GM23338 (cell line): ENCODE data around the gene FAM20C.

Source experiments
- CREB1 ChIP-seq: fragments of 250-450 bp; sonication (Bioruptor Pico); IDR thresholded peaks from 2 replicates; pipeline ENCODE4 v1.5.0; 2020; ENCODE audit warnings: low read depth, mild to moderate bottlenecking, moderate library complexity
- EZH2 ChIP-seq: fragments of 200-600 bp; sonication (generic); IDR thresholded peaks from one replicate; pipeline ENCODE4 v1.8.0; 2017; ENCODE audit warnings: antibody characterized with exemption, mild to moderate bottlenecking, low read depth; ENCODE audit not compliant: unreplicated experiment
- EZH2phosphoT487 ChIP-seq: fragments of 200-600 bp; sonication (generic); IDR thresholded peaks from one replicate; pipeline ENCODE4 v1.8.1; 2018; ENCODE audit warnings: antibody characterized with exemption; ENCODE audit not compliant: unreplicated experiment
- JUNB ChIP-seq: IDR thresholded peaks from one replicate; pipeline ENCODE4 v1.6.1; 2016; ENCODE audit warnings: antibody characterized with exemption; ENCODE audit not compliant: unreplicated experiment
- POLR2AphosphoS5 ChIP-seq: IDR thresholded peaks from 2 replicates; pipeline ENCODE4 v1.6.1; 2016; ENCODE audit warnings: antibody characterized with exemption, low read depth
- STAT1 ChIP-seq: IDR thresholded peaks from one replicate; pipeline ENCODE4 v1.6.1; 2016; ENCODE audit warnings: antibody characterized with exemption; ENCODE audit not compliant: unreplicated experiment
- ZNF114 ChIP-seq: fragments of 250-450 bp; sonication (Bioruptor Pico); IDR thresholded peaks from 2 replicates; pipeline ENCODE4 v1.5.0; 2020; ENCODE audit warnings: mild to moderate bottlenecking, moderate library complexity
- ZNF331 ChIP-seq: fragments of 250-450 bp; sonication (Bioruptor Pico); IDR thresholded peaks from 2 replicates; pipeline ENCODE4 v1.5.0; 2020; ENCODE audit warnings: low read depth, mild to moderate bottlenecking, moderate library complexity
- TF ChIP-seq, protein P1 (sequence below), 2 experiments: fragments of 200-600 bp in 1 of 2; sonication (generic) in 1 of 2; conservative IDR thresholded peaks; 2 replicates each; pipeline versions ENCODE4 v1.5.1 to v1.6.1; 2016 to 2017; ENCODE audit warnings: antibody characterized with exemption in 2 of 2, low read depth in 2 of 2, mild to moderate bottlenecking in 2 of 2, moderate library complexity in 1 of 2
- TF ChIP-seq, protein P2 (sequence below): IDR thresholded peaks from one replicate; pipeline ENCODE4 v1.6.1; 2018; ENCODE audit warnings: antibody characterized with exemption; ENCODE audit not compliant: unreplicated experiment
- TF ChIP-seq, protein P3 (sequence below): IDR thresholded peaks from 2 replicates; pipeline ENCODE4 v1.6.1; 2016; ENCODE audit warnings: antibody characterized with exemption
- TF ChIP-seq, protein P4 (sequence below): fragments of 250-450 bp; sonication (Bioruptor Pico); IDR thresholded peaks from 2 replicates; pipeline ENCODE4 v1.5.0; 2020; ENCODE audit warnings: mild to moderate bottlenecking, moderate library complexity

DNA sequence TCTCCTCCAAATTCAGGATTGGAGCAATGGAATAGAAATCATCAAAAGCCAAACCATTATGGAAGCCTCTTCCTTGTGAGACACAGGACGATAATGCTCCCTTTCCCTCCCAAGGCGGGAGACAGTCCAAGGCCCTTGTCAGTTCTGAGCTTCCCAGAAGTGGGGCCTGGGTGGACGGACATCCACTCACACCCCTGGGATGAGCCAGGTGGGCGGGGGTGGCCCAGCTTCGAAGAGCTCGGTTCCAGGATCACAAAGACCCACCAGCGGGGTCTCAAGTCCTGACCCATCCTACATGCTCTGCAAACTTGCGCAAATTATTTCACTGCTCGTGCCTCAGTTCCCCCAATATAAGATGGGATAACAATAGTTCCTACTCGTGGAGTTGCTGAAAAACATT, 87.5 kb downstream of the FAM20C start:
- TF ChIP-seq, protein P1, sequence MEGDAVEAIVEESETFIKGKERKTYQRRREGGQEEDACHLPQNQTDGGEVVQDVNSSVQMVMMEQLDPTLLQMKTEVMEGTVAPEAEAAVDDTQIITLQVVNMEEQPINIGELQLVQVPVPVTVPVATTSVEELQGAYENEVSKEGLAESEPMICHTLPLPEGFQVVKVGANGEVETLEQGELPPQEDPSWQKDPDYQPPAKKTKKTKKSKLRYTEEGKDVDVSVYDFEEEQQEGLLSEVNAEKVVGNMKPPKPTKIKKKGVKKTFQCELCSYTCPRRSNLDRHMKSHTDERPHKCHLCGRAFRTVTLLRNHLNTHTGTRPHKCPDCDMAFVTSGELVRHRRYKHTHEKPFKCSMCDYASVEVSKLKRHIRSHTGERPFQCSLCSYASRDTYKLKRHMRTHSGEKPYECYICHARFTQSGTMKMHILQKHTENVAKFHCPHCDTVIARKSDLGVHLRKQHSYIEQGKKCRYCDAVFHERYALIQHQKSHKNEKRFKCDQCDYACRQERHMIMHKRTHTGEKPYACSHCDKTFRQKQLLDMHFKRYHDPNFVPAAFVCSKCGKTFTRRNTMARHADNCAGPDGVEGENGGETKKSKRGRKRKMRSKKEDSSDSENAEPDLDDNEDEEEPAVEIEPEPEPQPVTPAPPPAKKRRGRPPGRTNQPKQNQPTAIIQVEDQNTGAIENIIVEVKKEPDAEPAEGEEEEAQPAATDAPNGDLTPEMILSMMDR (conservative IDR thresholded peaks at IDR 0.05; ENCODE audit: low read depth in 2 of 2) = no peak
- TF ChIP-seq POLR2AphosphoS5 (no peak), EZH2 (no peak), CREB1 (CRISPR knock-in tag) (no peak), EZH2phosphoT487 (no peak), STAT1 (no peak), ZNF114 (no peak), ZNF331 (CRISPR knock-in tag) (no peak), JUNB (no peak)
- TF ChIP-seq, protein P2, sequence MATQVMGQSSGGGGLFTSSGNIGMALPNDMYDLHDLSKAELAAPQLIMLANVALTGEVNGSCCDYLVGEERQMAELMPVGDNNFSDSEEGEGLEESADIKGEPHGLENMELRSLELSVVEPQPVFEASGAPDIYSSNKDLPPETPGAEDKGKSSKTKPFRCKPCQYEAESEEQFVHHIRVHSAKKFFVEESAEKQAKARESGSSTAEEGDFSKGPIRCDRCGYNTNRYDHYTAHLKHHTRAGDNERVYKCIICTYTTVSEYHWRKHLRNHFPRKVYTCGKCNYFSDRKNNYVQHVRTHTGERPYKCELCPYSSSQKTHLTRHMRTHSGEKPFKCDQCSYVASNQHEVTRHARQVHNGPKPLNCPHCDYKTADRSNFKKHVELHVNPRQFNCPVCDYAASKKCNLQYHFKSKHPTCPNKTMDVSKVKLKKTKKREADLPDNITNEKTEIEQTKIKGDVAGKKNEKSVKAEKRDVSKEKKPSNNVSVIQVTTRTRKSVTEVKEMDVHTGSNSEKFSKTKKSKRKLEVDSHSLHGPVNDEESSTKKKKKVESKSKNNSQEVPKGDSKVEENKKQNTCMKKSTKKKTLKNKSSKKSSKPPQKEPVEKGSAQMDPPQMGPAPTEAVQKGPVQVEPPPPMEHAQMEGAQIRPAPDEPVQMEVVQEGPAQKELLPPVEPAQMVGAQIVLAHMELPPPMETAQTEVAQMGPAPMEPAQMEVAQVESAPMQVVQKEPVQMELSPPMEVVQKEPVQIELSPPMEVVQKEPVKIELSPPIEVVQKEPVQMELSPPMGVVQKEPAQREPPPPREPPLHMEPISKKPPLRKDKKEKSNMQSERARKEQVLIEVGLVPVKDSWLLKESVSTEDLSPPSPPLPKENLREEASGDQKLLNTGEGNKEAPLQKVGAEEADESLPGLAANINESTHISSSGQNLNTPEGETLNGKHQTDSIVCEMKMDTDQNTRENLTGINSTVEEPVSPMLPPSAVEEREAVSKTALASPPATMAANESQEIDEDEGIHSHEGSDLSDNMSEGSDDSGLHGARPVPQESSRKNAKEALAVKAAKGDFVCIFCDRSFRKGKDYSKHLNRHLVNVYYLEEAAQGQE = no peak
- TF ChIP-seq, protein P3, sequence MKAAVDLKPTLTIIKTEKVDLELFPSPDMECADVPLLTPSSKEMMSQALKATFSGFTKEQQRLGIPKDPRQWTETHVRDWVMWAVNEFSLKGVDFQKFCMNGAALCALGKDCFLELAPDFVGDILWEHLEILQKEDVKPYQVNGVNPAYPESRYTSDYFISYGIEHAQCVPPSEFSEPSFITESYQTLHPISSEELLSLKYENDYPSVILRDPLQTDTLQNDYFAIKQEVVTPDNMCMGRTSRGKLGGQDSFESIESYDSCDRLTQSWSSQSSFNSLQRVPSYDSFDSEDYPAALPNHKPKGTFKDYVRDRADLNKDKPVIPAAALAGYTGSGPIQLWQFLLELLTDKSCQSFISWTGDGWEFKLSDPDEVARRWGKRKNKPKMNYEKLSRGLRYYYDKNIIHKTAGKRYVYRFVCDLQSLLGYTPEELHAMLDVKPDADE = no peak
- TF ChIP-seq, protein P4, sequence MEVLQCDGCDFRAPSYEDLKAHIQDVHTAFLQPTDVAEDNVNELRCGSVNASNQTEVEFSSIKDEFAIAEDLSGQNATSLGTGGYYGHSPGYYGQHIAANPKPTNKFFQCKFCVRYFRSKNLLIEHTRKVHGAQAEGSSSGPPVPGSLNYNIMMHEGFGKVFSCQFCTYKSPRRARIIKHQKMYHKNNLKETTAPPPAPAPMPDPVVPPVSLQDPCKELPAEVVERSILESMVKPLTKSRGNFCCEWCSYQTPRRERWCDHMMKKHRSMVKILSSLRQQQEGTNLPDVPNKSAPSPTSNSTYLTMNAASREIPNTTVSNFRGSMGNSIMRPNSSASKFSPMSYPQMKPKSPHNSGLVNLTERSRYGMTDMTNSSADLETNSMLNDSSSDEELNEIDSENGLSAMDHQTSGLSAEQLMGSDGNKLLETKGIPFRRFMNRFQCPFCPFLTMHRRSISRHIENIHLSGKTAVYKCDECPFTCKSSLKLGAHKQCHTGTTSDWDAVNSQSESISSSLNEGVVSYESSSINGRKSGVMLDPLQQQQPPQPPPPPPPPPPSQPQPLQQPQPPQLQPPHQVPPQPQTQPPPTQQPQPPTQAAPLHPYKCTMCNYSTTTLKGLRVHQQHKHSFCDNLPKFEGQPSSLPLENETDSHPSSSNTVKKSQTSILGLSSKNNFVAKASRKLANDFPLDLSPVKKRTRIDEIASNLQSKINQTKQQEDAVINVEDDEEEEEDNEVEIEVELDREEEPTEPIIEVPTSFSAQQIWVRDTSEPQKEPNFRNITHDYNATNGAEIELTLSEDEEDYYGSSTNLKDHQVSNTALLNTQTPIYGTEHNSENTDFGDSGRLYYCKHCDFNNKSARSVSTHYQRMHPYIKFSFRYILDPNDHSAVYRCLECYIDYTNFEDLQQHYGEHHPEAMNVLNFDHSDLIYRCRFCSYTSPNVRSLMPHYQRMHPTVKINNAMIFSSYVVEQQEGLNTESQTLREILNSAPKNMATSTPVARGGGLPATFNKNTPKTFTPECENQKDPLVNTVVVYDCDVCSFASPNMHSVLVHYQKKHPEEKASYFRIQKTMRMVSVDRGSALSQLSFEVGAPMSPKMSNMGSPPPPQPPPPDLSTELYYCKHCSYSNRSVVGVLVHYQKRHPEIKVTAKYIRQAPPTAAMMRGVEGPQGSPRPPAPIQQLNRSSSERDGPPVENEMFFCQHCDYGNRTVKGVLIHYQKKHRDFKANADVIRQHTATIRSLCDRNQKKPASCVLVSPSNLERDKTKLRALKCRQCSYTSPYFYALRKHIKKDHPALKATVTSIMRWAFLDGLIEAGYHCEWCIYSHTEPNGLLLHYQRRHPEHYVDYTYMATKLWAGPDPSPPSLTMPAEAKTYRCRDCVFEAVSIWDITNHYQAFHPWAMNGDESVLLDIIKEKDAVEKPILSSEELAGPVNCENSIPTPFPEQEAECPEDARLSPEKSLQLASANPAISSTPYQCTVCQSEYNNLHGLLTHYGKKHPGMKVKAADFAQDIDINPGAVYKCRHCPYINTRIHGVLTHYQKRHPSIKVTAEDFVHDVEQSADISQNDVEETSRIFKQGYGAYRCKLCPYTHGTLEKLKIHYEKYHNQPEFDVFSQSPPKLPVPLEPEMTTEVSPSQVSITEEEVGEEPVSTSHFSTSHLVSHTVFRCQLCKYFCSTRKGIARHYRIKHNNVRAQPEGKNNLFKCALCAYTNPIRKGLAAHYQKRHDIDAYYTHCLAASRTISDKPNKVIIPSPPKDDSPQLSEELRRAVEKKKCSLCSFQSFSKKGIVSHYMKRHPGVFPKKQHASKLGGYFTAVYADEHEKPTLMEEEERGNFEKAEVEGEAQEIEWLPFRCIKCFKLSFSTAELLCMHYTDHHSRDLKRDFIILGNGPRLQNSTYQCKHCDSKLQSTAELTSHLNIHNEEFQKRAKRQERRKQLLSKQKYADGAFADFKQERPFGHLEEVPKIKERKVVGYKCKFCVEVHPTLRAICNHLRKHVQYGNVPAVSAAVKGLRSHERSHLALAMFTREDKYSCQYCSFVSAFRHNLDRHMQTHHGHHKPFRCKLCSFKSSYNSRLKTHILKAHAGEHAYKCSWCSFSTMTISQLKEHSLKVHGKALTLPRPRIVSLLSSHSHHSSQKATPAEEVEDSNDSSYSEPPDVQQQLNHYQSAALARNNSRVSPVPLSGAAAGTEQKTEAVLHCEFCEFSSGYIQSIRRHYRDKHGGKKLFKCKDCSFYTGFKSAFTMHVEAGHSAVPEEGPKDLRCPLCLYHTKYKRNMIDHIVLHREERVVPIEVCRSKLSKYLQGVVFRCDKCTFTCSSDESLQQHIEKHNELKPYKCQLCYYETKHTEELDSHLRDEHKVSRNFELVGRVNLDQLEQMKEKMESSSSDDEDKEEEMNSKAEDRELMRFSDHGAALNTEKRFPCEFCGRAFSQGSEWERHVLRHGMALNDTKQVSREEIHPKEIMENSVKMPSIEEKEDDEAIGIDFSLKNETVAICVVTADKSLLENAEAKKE (CRISPR knock-in tag) = no peak
